Esophagus squamous epithelium (tissue), 5 donors: Measurements from ENCODE around the gene PIP5K1B. TPM values are rescaled to one million over a fixed set of nuclear protein-coding genes. Genes with fewer than 3 reads are reported as not detected.

Experiments
- DNase-seq: peaks from one replicate; lab custom pipeline; 2025; lab: John Stamatoyannopoulos, UW
- H3K27ac ChIP-seq, 4 donors: fragments of 200-600 bp; sonication (generic); one replicate each; pipeline ENCODE4 v1.5.1; 2016 to 2019; ENCODE audit warnings: mild to moderate bottlenecking in 1 of 4
- H3K27me3 ChIP-seq, 4 donors: fragments of 200-600 bp; sonication (generic); 1 replicate in 3 of 4; 2 replicates in 1 of 4; pipeline versions ENCODE4 v1.5.1 to v1.6.0; 2017 to 2021; ENCODE audit warnings: antibody characterized with exemption in 1 of 4
- H3K36me3 ChIP-seq, 3 donors: fragments of 200-600 bp; sonication (generic); one replicate each; pipeline ENCODE4 v1.5.1; 2016 to 2019
- H3K4me1 ChIP-seq, 3 donors: fragments of 200-600 bp; sonication (generic); one replicate each; pipeline ENCODE4 v1.5.1; 2017 to 2019
- H3K4me3 ChIP-seq, 4 donors: fragments of 200-600 bp; sonication (generic); 1 replicate in 3 of 4; 2 replicates in 1 of 4; pipeline ENCODE4 v1.5.1; 2016 to 2019; ENCODE audit warnings: mild to moderate bottlenecking in 2 of 4, moderate library complexity in 1 of 4
- H3K9me3 ChIP-seq, 3 donors: fragments of 200-600 bp; sonication (generic); one replicate each; pipeline ENCODE4 v1.5.1; 2016 to 2019
- POLR2A ChIP-seq, 4 donors: fragments of 450-650 bp; IDR thresholded peaks; one replicate each; pipeline ENCODE4 v1.6.1; 2017; ENCODE audit warnings: antibody characterized with exemption in 4 of 4, mild to moderate bottlenecking in 4 of 4, moderate library complexity in 3 of 4
- WGBS, 2 donors: methylation state at CpG; one replicate each; pipeline ENCODE4 v1.1.5; 2018; 5-methylcytosine and 5-hydroxymethylcytosine counted together
- intact Hi-C: fragments of 100-400 bp; cut with DNase I; formaldehyde crosslinking; loops from one replicate; pipeline ENCODE4 v1.15.0; 2022
- total RNA-seq, 4 donors: library from RNA; depleted of rRNA; stranded (reverse); fragments of >200 nt; gene quantifications; one replicate each; pipeline ENCODE4 v1.1.0, GENCODE V29; 2016
- TF ChIP-seq, protein P1 (sequence below), 6 experiments: fragments of 450-650 bp in 4 of 6; fragments of 200-600 bp in 2 of 6; sonication (generic) in 2 of 6; IDR thresholded peaks; one replicate each; pipeline ENCODE4 v1.5.1; 2016 to 2019; ENCODE audit warnings: antibody characterized with exemption in 6 of 6, mild to moderate bottlenecking in 4 of 6, moderate library complexity in 4 of 6
- donor health status: DM: yes; HTN: yes; CAD: no.

The PIP5K1B gene
- total RNA-seq, 4 donors from 2014 or later = 0.38 to 0.97 (median 0.56) TPM; not detected in 1

DNA sequence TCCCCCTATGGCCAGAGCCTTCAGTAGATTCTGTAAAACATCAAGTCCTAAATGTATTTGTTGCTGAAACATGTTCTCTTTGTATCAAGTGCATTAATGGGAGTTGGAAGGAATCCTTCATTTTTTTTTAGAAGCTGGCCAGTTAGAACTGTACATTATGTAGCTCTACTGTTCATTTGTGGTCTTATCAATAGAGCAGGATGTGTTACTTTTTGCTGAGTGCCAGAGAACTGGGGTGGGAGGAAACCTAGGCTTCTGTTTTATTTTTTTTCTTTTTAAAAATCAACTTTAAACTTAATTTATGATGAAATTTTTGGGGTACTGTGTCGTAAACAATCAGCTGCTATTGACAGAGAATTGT is 5.1 kb downstream of the PIP5K1B start:
- intact Hi-C loops = no loop called here
- H3K4me3 ChIP-seq = no peak overlapping the region
- peaks cover 10 to 16% (median 13%) of the 10 kb centered on the region in 3 donors for H3K4me1 ChIP-seq
- WGBS, 2 donors = 56 to 60% methylated on average over 1 of the region's 1 CpG
- no peaks in the 10 kb centered on the region for H3K9me3 ChIP-seq
- peaks cover 0 to 83% (median 2%) of the 10 kb centered on the region in 4 donors for H3K27me3 ChIP-seq
- H3K36me3 ChIP-seq = no peaks in the 10 kb centered on the region
- no peak for TF ChIP-seq POLR2A (IDR thresholded peaks at IDR 0.05)
- TF ChIP-seq, protein P1, sequence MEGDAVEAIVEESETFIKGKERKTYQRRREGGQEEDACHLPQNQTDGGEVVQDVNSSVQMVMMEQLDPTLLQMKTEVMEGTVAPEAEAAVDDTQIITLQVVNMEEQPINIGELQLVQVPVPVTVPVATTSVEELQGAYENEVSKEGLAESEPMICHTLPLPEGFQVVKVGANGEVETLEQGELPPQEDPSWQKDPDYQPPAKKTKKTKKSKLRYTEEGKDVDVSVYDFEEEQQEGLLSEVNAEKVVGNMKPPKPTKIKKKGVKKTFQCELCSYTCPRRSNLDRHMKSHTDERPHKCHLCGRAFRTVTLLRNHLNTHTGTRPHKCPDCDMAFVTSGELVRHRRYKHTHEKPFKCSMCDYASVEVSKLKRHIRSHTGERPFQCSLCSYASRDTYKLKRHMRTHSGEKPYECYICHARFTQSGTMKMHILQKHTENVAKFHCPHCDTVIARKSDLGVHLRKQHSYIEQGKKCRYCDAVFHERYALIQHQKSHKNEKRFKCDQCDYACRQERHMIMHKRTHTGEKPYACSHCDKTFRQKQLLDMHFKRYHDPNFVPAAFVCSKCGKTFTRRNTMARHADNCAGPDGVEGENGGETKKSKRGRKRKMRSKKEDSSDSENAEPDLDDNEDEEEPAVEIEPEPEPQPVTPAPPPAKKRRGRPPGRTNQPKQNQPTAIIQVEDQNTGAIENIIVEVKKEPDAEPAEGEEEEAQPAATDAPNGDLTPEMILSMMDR (IDR thresholded peaks at IDR 0.05) = no peak
- DNase-seq = no peak
- no peak overlapping the region for H3K27ac ChIP-seq

DNA sequence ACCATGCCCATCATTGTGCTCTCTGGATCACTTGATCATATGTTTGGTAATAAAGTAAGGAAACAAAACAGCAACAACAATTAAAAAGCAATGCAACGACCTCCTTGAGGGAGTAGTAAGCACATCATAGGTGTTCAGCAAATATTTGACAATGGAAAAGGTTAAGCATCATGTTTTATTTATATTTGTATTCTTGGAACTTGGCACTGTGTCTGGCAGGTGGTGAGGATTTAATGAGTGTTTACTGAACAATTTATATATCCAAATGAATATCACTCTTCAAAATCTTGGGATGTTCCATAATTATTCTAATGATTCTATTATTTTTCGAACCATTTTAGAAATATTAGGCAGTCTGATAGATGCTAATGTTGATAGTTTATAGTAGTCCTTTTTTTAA is 6.2 kb downstream of the PIP5K1B start:
- H3K27me3 ChIP-seq = peaks cover 0 to 78% (median under 1%) of the 10 kb centered on the region in 4 donors
- no peaks in the 10 kb centered on the region for H3K36me3 ChIP-seq
- DNase-seq = no peak
- no peak for TF ChIP-seq POLR2A (IDR thresholded peaks at IDR 0.05)
- TF ChIP-seq, protein P1 (IDR thresholded peaks at IDR 0.05) = no peak
- 37 to 44% methylated on average over 2 of the region's 2 CpGs for WGBS, 2 donors
- H3K9me3 ChIP-seq = no peaks in the 10 kb centered on the region
- peaks cover under 1 to 6% (median 5%) of the 10 kb centered on the region in 3 donors for H3K4me1 ChIP-seq
- H3K27ac ChIP-seq = no peak overlapping the region
- intact Hi-C loops = no loop called here
- H3K4me3 ChIP-seq = no peak overlapping the region

DNA sequence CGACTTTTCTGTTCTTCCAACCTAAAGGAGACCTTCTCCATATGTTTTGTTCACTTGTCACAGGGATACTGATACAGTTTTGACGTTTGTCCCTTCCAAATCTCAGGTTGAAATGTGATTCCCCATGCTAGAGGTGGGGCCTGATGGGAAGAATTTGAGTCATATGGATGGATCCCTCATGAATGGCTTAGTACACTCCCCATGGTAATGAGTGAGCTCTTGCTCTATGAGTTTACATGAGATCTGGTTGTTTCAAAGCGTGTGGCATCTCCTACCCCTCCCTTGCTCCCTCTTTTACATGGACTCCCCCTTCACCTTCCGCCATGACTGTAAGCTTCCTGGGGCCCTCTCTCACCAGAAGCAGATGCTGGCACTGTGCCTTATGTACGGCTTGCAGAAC is 6.9 kb downstream of the PIP5K1B start:
- DNase-seq = no peak
- no peak for TF ChIP-seq POLR2A (IDR thresholded peaks at IDR 0.05)
- H3K4me1 ChIP-seq = no peaks in the 10 kb centered on the region
- H3K27me3 ChIP-seq = peaks cover 0 to 77% (median 0%) of the 10 kb centered on the region in 4 donors
- 62 to 77% methylated on average over 5 of the region's 5 CpGs for WGBS, 2 donors
- no peak overlapping the region for H3K4me3 ChIP-seq
- no peaks in the 10 kb centered on the region for H3K9me3 ChIP-seq
- intact Hi-C loops = no loop called here
- no peaks in the 10 kb centered on the region for H3K36me3 ChIP-seq
- H3K27ac ChIP-seq = no peak overlapping the region

DNA sequence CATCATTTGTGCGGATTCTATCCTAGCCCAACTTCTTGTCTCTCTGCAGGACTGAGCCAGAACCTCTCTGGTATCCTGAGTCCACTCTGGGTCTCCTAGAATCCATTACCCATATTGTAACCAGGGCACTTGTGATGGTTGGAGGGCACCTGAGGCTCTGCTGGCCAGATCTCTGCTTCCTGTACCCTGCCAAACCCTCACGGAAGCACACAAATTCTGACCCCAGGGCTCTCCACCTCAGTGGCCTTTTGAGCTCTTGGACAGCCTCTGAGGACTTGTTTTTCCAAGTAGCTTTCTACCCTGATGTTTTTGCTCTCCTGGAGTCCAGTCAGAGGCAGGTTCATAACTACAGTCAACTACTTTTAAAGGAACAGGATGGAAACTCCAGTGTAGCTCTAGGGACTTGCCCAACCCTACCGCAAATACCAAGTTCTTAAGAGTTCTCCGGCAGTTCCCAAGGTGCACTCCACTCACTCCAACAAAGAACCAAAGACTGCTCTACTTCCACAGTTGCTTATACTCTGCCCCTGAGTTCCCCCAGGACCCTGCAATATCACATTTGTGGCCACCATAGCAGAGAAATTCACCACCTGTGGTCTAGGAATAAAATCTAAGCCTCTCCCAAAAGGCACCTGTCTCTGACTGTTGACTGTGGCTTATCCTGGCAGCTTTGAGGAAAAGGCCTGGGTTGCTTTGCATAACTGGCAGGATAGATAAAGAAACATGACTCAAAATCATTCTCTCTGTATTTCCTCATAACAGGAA is 9.6 kb downstream of the PIP5K1B start:
- 94 to 95% methylated on average over 4 of the region's 4 CpGs for WGBS, 2 donors
- H3K4me3 ChIP-seq = no peak overlapping the region
- H3K27me3 ChIP-seq = peaks cover 0 to 51% (median 0%) of the 10 kb centered on the region in 4 donors
- H3K9me3 ChIP-seq = no peaks in the 10 kb centered on the region
- intact Hi-C loops = no loop called here
- H3K27ac ChIP-seq = no peak overlapping the region
- no peak for DNase-seq
- no peaks in the 10 kb centered on the region for H3K36me3 ChIP-seq
- H3K4me1 ChIP-seq = no peaks in the 10 kb centered on the region
- TF ChIP-seq, protein P1 (IDR thresholded peaks at IDR 0.05) = no peak
- no peak for TF ChIP-seq POLR2A (IDR thresholded peaks at IDR 0.05)

DNA sequence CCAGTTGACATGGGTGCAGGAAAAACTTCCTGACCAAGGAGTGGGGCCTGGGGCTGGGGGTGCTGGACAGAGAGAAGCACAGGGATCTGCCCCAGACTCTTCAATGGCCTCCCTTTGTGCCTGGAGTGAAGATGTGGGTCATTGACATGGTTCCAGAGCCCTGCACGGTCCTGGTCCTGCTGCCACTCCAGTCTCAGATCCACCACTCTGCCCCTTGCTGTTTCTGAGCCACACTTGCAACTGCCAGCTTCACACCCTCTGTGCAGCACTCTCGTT is 10.1 kb downstream of the PIP5K1B start:
- TF ChIP-seq, protein P1 (IDR thresholded peaks at IDR 0.05) = no peak
- TF ChIP-seq POLR2A (IDR thresholded peaks at IDR 0.05) = no peak
- Histone ChIP-seq H3K27ac (no peak overlapping the region), H3K4me3 (no peak overlapping the region), H3K4me1 (no peaks in the 10 kb centered on the region), H3K9me3 (no peaks in the 10 kb centered on the region), H3K36me3 (no peaks in the 10 kb centered on the region), H3K27me3 (peaks cover 0 to 47% (median 0%) of the 10 kb centered on the region in 4 donors)
- intact Hi-C loops = no loop called here
- 48 to 57% methylated on average over 2 of the region's 2 CpGs for WGBS, 2 donors
- DNase-seq = no peak
